GM13976 (cell line): Measurements from ENCODE around the gene PPP1R37.

Experiments
- DNase-seq: peaks from one replicate; pipeline ENCODE4 v3.0.0; 2012; ENCODE audit warnings: low spot score
- CTCF ChIP-seq: IDR thresholded peaks from 2 replicates; pipeline ENCODE4 v1.5.1; 2012; ENCODE audit warnings: borderline replicate concordance, mild to moderate bottlenecking; ENCODE audit not compliant: insufficient read depth; ENCODE audit errors: extremely low read depth, missing control alignments, control extremely low read depth
- in situ Hi-C: fragments of 300-500 bp; cut with MboI; formaldehyde crosslinking; loops from one replicate; pipeline ENCODE4 v1.12.0; 2022; ENCODE audit warnings: low sequenced_read_pairs, mixed read lengths, inconsistent platforms; ENCODE audit not compliant: unreplicated experiment

PPP1R37 gene

GRCh38 chr19:45099467-45100191 is 6.7 kb downstream of the PPP1R37 start:
- no peak for DNase-seq
- in situ Hi-C loops, result no loop called here
- TF ChIP-seq CTCF, result no peak

- DNase-seq, result no peak
- in situ Hi-C loops, result no loop called here
- TF ChIP-seq CTCF, result no peak
Measured at GRCh38 chr19:45100201-45100600, 7.2 kb downstream of the PPP1R37 start.

- TF ChIP-seq CTCF, result no peak
- in situ Hi-C loops, result no loop called here
- no peak for DNase-seq
Measured at GRCh38 chr19:45100846-45101252, 7.9 kb downstream of the PPP1R37 start.

- TF ChIP-seq CTCF, result no peak
- in situ Hi-C loops, result no loop called here
- no peak for DNase-seq
Measured at GRCh38 chr19:45101806-45102205, 8.8 kb downstream of the PPP1R37 start.

GRCh38 chr19:45102481-45102880 is 9.5 kb downstream of the PPP1R37 start:
- in situ Hi-C loops, result no loop called here
- no peak for TF ChIP-seq CTCF
- no peak for DNase-seq

GRCh38 chr19:45103156-45103507 is 10.2 kb downstream of the PPP1R37 start:
- DNase-seq, result peak; percentile 68
- no peak for TF ChIP-seq CTCF
- in situ Hi-C loops, result no loop called here
